CD14-positive monocyte (primary cell): ENCODE measurements around the gene STAC3. TPM values are rescaled to one million over a fixed set of nuclear protein-coding genes. Genes with fewer than 3 reads are reported as not detected.
A peak's percentile ranks its signal among the peaks of the same experiment; 100 is the strongest.

ENCODE experiments used
- DNase-seq, 3 donors: peaks; one replicate each; pipeline ENCODE4 v3.0.0-alpha.2; 2011 to 2022
- H2AFZ ChIP-seq: 2 replicates; pipeline ENCODE4 v1.6.0; 2012; ENCODE audit warnings: mild to moderate bottlenecking, low read depth, low read length, inconsistent platforms; ENCODE audit not compliant: insufficient read depth, poor library complexity, severe bottlenecking
- H3K27ac ChIP-seq, 2 donors: 1 replicate in 1 of 2; 2 replicates in 1 of 2; pipeline ENCODE4 v1.5.1; 2012 to 2013; ENCODE audit warnings: low read length in 2 of 2, control low read depth in 1 of 2, inconsistent platforms in 1 of 2, low read depth in 1 of 2, mild to moderate bottlenecking in 1 of 2
- H3K27me3 ChIP-seq, 2 donors: one replicate each; pipeline versions ENCODE4 v1.6.0 to v1.6.1; 2011 to 2013; ENCODE audit warnings: low read length in 2 of 2; ENCODE audit not compliant: control insufficient read depth in 2 of 2, insufficient read depth in 2 of 2
- H3K36me3 ChIP-seq, 2 donors: replicated peaks in 1 of 2; 1 replicate in 1 of 2; 2 replicates in 1 of 2; pipeline versions ENCODE4 v1.5.1 to v1.6.1; 2012 to 2013; ENCODE audit warnings: low read length in 2 of 2, control low read depth in 1 of 2, inconsistent platforms in 1 of 2, mild to moderate bottlenecking in 1 of 2; ENCODE audit not compliant: insufficient read depth in 2 of 2, control insufficient read depth in 1 of 2
- H3K4me1 ChIP-seq, 2 donors: 1 replicate in 1 of 2; 2 replicates in 1 of 2; pipeline versions ENCODE4 v1.5.1 to v1.6.1; 2012 to 2013; ENCODE audit warnings: low read length in 2 of 2, control low read depth in 1 of 2, inconsistent platforms in 1 of 2, mild to moderate bottlenecking in 1 of 2, moderate library complexity in 1 of 2; ENCODE audit not compliant: insufficient read depth in 2 of 2, control insufficient read depth in 1 of 2
- H3K4me2 ChIP-seq: replicated peaks from 2 replicates; pipeline ENCODE3; 2012; ENCODE audit warnings: low read length, moderate library complexity, mild to moderate bottlenecking; ENCODE audit not compliant: poor library complexity, severe bottlenecking; ENCODE audit errors: extremely low read depth
- H3K4me3 ChIP-seq, 3 experiments: fragments of 200-600 bp in 1 of 3; sonication (generic) in 1 of 3; replicated peaks in 1 of 3; 1 replicate in 2 of 3; 2 replicates in 1 of 3; pipeline ENCODE4 v1.5.1; 2011 to 2013; ENCODE audit warnings: low read length in 3 of 3, mild to moderate bottlenecking in 3 of 3, control low read depth in 2 of 3, low read depth in 2 of 3, inconsistent platforms in 1 of 3, moderate library complexity in 1 of 3
- H3K79me2 ChIP-seq: 2 replicates; pipeline ENCODE4 v1.6.0; 2012; ENCODE audit warnings: mild to moderate bottlenecking, control low read depth, inconsistent platforms, low read length, moderate library complexity; ENCODE audit not compliant: insufficient read depth
- H3K9ac ChIP-seq: 2 replicates; pipeline ENCODE4 v1.6.0; 2017; ENCODE audit warnings: low read length, mild to moderate bottlenecking; ENCODE audit not compliant: insufficient read depth, poor library complexity, severe bottlenecking
- H3K9me3 ChIP-seq, 2 donors: replicated peaks in 1 of 2; 1 replicate in 1 of 2; 2 replicates in 1 of 2; pipeline versions ENCODE4 v1.5.1 to v1.6.1; 2012 to 2013; ENCODE audit warnings: low read length in 2 of 2, control low read depth in 1 of 2; ENCODE audit not compliant: control insufficient read depth in 1 of 2, insufficient read depth in 1 of 2
- H4K20me1 ChIP-seq: 2 replicates; pipeline ENCODE4 v1.6.0; 2012; ENCODE audit warnings: mild to moderate bottlenecking, low read length, control low read depth, moderate library complexity; ENCODE audit not compliant: insufficient read depth
- H3K27ac Mint-ChIP-seq, 7 donors: one replicate each; pipeline ENCODE4 v1.8.0; 2020; ENCODE audit warnings: mild to moderate bottlenecking in 7 of 7, mixed read lengths in 7 of 7, moderate library complexity in 6 of 7, inconsistent platforms in 2 of 7
- H3K27me3 Mint-ChIP-seq, 3 donors: one replicate each; pipeline ENCODE4 v1.8.0; 2021 to 2022; ENCODE audit warnings: low read depth in 3 of 3, mild to moderate bottlenecking in 3 of 3, mixed read lengths in 3 of 3, moderate library complexity in 3 of 3, inconsistent platforms in 1 of 3
- H3K36me3 Mint-ChIP-seq, 2 donors: one replicate each; pipeline ENCODE4 v1.8.0; 2020; ENCODE audit warnings: mixed read lengths in 2 of 2, inconsistent platforms in 1 of 2, mild to moderate bottlenecking in 1 of 2
- H3K4me1 Mint-ChIP-seq: one replicate; pipeline ENCODE4 v1.8.0; 2020; ENCODE audit warnings: mild to moderate bottlenecking, mixed read lengths
- H3K4me3 Mint-ChIP-seq, 2 donors: one replicate each; pipeline ENCODE4 v1.8.0; 2020; ENCODE audit warnings: mild to moderate bottlenecking in 2 of 2, mixed read lengths in 2 of 2, moderate library complexity in 1 of 2
- H3K9me3 Mint-ChIP-seq, 7 donors: one replicate each; pipeline ENCODE4 v1.8.0; 2020 to 2022; ENCODE audit warnings: mixed read lengths in 7 of 7, mild to moderate bottlenecking in 6 of 7, moderate library complexity in 6 of 7, inconsistent platforms in 2 of 7
- CTCF ChIP-seq: fragments of 200-600 bp; IDR thresholded peaks from one replicate; pipeline ENCODE4 v1.8.0; 2022; ENCODE audit warnings: antibody characterized with exemption, mild to moderate bottlenecking
- WGBS: methylation state at CpG from one replicate; pipeline ENCODE4 v1.1.5; 2013; ENCODE audit warnings: missing lambda C conversion rate; ENCODE audit not compliant: insufficient coverage; 5-methylcytosine and 5-hydroxymethylcytosine counted together
- intact Hi-C, 2 donors: fragments of 100-400 bp; cut with micrococcal nuclease; formaldehyde crosslinking; loops; one replicate each; pipeline versions ENCODE4 v1.15.0 to v1.15.1; 2023
- polyA plus RNA-seq, 3 donors: library from polyadenylated mRNA; depleted of rRNA in 1 of 3; unstranded in 2 of 3; stranded (reverse) in 1 of 3; fragments of 300-500 nt in 2 of 3; fragments of >200 nt in 1 of 3; fragmentation: Illumina TruSeq in 2 of 3; gene quantifications; 1 replicate in 2 of 3; 2 replicates in 1 of 3; pipeline ENCODE4 v1.2.3, GENCODE V29; 2012 to 2021

The STAC3 gene
- polyA plus RNA-seq, 3 donors = 7.0 to 32.1 (median 9.1) TPM

- peaks cover 76% of the 10 kb centered on the region for H3K4me1 Mint-ChIP-seq
- Histone ChIP-seq H3K4me1 (peaks cover 69 to 72% of the 10 kb centered on the region in 2 donors), H3K9me3 (peaks cover 0 to 47% of the 10 kb centered on the region in 2 donors), H3K4me3 (peak overlapping the region in 1 of 3 experiments; percentile 75), H3K27ac (no peak overlapping the region), H2AFZ (peak overlapping the region; percentile 55), H3K27me3 (peaks cover 67 to 83% of the 10 kb centered on the region in 2 donors), H3K79me2 (no peaks in the 10 kb centered on the region), H3K4me2 (peak overlapping the region; percentile 79), H3K36me3 (peaks cover 0 to 5% of the 10 kb centered on the region in 2 donors), H4K20me1 (peaks cover 85% of the 10 kb centered on the region), H3K9ac (no peak overlapping the region)
- intact Hi-C loops = loop anchor here in 1 of 2 donors (1.0 to 2.0 kb wide), 2 partner anchors 15 to 26 kb away; no protein-coding TSS in a partner anchor
- peaks cover 0 to 52% (median 15%) of the 10 kb centered on the region in 7 donors for H3K9me3 Mint-ChIP-seq
- H3K27me3 Mint-ChIP-seq = peaks cover 86 to 94% (median 89%) of the 10 kb centered on the region in 3 donors
- peak overlapping the region in 2 of 7 donors; percentile 14 to 36 for H3K27ac Mint-ChIP-seq
- WGBS = 5% methylated on average over 14 of the region's 14 CpGs
- no peak for TF ChIP-seq CTCF
- H3K36me3 Mint-ChIP-seq = peaks cover 27 to 31% of the 10 kb centered on the region in 2 donors
- H3K4me3 Mint-ChIP-seq = peak overlapping the region; percentile 84 to 99
- peak in 2 of 3 donors; percentile 31 to 32 for DNase-seq
Measured at GRCh38 chr12:57239587-57240065, 11.4 kb downstream of the STAC3 start.

- Histone ChIP-seq H3K4me2 (peak overlapping the region; percentile 79), H3K9me3 (peaks cover 0 to 47% of the 10 kb centered on the region in 2 donors), H3K4me1 (peaks cover 69 to 78% of the 10 kb centered on the region in 2 donors), H3K4me3 (peak overlapping the region; percentile 0 to 75 (median 12)), H3K79me2 (no peaks in the 10 kb centered on the region), H3K27ac (no peak overlapping the region), H4K20me1 (peaks cover 83% of the 10 kb centered on the region), H2AFZ (peak overlapping the region; percentile 64), H3K27me3 (peaks cover 67 to 83% of the 10 kb centered on the region in 2 donors), H3K9ac (no peak overlapping the region), H3K36me3 (peaks cover 4 to 8% of the 10 kb centered on the region in 2 donors)
- 1% methylated on average over 47 of the region's 47 CpGs for WGBS
- peaks cover 76% of the 10 kb centered on the region for H3K4me1 Mint-ChIP-seq
- peak; percentile 100 for TF ChIP-seq CTCF
- intact Hi-C loops = loop anchor here in 1 of 2 donors (1.0 to 2.0 kb wide), 2 partner anchors 14 to 26 kb away; no protein-coding TSS in a partner anchor
- H3K27ac Mint-ChIP-seq = peak overlapping the region in 3 of 7 donors; percentile 14 to 50 (median 40)
- H3K27me3 Mint-ChIP-seq = peaks cover 82 to 95% (median 84%) of the 10 kb centered on the region in 3 donors
- H3K36me3 Mint-ChIP-seq = peaks cover 27 to 32% of the 10 kb centered on the region in 2 donors
- H3K4me3 Mint-ChIP-seq = peak overlapping the region; percentile 84 to 99
- H3K9me3 Mint-ChIP-seq = peaks cover 0 to 52% (median 15%) of the 10 kb centered on the region in 7 donors
- DNase-seq = peak; percentile 86 to 88 (median 87)
Measured at GRCh38 chr12:57238854-57239554, 12.0 kb downstream of the STAC3 start.
